GM19238 (cell line): ENCODE measurements around the gene USP6NL.

Source experiments
- DNase-seq: peaks from one replicate; pipeline ENCODE4 v3.0.0; 2011; ENCODE audit warnings: low spot score; ENCODE audit not compliant: insufficient read length

USP6NL gene

DNA sequence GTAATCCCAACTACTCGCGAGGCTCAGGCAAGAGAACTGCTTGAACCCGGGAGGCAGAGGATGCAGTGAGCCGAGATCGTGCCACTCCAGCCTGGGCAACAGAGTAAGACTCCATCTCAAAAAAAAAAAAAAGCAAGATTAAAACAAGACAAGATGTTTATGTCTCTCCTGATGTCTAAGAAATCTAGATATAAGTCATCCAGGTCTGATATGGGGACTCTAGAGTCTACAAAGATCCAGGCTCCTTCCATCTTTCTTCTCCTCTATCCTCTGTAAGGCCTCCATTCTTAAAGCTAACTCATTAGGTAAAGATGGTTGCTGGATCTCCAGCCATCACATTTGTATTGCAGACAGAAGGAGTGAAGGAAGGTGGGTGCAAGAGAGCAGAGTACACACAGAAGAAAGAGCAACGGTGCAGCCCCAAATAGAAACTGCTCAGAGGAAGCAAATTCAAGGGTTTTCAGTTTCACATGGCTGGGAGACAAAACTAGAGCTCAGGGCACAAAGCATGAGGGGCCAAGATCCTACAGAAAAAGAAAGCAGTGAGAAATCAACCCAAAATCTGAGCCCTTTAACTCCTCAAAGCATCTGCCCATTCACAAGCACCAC lies 57.6 kb downstream of the USP6NL start:
- peak; percentile 35 for DNase-seq

DNA sequence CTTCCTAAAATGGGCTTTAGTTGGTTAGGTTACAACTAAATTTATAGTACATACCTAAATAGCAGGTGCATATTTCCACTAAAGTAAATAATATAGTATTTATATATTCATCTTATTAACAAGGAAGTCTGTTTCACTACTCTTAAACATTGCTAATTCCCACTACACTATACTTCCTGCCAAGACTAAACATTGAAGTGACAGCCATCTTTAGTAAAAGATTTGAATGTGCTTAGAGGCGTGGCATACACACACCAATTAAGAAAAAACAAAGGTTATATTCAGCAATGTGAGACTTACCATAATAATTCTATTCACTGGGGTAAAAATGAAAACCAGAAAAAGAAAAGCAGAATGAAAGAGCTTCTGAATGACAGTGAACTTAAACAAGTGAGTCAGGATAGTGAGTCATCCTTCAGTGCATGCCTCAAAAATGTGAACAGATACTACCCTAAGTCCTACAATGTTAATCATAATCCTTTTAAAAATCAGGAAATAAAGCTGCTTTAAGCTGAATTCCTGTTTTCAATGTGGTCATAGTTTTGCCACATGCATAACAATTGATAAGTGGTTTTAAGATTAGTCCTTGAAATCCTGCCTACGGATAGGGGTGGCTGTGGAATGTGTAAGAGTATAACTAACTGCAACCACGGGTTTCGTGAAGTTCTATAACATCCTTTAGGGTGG lies 59.4 kb downstream of the USP6NL start:
- DNase-seq, result no peak

DNA sequence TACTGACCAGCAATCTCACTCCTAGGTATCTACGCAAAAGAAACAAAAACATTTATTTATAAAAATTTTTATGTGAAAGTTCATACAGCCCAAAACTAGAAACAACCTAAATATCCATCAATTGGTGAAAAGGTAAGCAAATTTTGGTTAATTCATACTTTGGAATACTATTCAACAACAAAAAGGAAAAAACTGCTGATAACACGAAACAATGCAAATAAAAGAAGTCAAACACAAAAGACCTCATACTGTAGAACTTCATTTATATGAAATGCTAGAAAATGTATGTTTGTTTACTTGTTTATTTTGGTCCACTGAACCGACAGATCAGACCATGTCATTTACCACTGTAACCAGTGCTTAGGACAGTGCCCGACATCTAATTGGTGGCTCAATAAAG lies 60.3 kb downstream of the USP6NL start:
- no peak for DNase-seq

DNA sequence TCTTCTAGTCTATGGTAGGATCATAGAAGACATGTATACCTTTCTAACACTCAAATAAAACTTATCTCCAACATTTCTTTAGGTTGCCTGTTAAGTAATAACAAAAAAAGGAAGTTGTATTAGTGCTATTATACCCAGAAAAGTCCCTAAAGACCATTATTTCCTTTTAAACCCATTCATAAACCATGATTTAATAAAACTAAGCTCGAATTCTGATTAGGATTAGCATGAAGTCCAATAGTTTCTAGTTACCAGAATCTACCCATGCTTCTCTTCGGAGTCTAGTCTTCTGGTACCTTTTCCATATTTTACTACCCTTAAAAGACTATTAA lies 62.7 kb downstream of the USP6NL start:
- no peak for DNase-seq

DNA sequence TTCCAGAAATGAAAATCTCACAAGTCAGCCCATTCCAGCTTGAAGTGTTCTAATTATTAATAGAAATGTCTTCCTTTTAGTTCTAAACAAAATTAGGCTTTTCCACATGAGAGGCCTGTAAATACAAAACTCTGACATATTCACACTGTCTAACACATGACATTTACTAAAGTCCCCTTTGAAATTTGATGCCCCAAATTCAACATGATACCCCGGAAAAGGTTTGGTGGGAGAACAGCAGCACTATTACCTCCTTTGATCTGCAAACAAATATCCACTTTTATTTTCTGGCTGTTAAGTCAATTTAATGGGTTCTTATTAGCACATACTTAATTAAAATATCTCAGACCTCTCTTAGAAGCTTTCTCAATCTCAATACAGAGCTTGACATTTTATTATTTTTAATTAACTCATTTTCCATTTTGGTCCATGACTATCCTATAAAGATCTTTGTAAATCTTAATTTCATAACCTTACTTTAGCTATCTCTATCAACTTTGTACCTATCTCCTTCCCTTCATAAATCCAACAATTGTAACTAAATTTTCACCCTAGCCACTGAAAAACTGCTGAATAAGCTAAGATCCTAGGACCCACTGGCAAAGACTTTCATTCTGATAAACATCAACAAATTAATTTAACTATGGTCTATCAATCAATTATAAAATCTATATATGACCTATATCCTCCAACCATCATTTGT lies 63.2 kb downstream of the USP6NL start:
- DNase-seq, result no peak

DNA sequence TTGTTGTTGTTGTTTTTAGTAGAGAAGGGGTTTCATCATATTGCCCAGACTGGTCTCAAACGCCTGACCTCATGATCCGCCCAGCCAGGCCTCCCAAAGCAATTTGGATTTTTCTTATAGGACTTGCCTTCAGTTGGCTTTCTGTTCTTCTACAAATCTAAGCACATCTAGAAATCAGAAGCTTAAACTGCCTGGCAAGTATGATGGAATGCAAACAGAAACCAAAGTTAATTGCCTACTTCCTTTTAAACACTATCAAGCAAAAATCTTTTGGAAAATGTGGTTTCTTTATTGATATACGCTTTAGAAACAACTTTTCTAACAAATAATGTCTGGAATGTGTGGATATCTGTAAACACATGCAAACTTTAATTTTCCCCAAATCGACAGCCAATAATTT lies 64.9 kb downstream of the USP6NL start:
- no peak for DNase-seq

DNA sequence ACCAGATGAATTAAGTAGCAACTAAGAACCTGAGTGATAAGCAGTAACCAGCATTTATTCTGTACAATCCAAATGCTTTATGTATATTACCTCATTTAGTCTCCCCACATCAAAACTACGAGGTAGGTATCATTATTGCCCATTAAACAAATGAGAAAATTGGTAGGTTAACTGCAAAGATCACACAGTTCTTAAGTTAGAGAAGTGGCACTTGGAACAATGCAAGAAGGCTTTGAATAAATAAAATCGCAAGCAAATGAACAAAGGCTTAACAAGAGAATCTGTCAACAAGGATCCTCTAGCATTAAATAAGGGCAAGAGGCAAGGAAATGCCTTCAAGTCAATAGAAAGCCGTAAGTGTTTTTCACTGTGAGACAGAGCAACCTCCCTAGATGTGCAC lies 70.2 kb downstream of the USP6NL start:
- no peak for DNase-seq

DNA sequence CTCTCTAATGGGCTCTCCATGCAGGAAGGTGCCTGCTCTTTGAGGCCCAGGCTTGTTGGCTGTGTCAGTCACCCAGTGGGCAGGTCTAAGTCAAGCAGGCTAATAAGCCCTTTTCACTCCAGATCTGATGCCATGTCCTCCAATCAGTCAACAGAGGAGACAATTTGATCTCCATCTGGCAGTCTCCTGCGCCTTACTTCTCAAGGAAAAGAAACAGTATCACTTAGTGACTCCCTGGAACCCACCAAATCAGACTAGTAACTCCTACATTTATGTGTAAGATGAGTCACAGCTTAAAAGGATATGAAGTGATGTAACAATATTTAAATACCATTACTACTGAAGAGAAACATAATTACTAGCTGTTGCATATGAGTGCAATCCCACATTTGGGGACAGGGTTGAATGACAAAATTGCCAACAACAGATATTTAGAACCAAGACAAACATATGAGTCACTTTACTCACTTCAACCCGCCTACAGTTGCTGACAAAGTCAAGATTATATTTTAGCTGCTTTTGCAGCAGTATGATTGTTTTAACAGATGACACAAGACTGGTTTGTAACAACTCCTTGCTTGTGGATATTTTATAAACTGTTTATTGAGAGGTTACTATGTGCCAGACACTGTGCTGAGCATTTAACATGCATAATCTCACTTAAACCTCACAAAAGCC lies 72.1 kb downstream of the USP6NL start:
- DNase-seq, result no peak

DNA sequence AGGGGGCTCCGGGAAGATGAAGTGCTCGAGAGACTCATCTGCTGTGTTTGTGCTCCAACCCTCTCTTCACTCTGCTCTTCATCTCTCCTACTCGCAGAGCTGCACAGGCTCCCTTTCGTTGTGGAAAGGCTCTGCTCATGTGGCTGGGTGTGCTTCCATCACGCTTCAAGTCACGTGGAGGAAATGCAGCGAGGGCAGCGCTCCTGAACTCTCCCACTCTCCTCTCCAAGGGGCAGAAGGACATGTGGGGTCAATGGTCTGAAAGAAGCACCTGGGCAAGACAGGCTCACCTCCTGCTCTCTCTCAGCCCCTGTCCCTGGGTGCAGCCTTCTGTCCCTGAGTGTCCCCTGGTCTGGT lies 72.6 kb downstream of the USP6NL start:
- DNase-seq, result no peak

DNA sequence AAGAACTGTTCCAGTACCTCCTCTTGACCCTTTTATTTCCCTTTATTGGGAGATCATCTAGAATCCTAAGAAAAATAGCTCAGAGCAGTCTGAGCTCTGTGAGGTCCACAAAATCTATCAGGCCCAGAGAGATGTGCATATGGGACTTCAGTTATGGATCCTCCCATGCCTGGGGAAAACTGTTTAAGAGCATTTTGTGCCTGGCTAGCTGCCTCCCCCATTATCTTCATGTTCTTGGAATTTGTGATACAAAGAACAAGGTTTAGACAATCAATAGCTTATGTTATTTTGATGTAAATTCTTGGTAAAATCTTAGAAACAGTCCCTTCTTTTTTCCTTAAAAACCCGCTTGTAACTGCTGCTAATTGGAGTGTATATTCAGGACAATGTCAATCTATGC lies 75.2 kb downstream of the USP6NL start:
- DNase-seq, result no peak

DNA sequence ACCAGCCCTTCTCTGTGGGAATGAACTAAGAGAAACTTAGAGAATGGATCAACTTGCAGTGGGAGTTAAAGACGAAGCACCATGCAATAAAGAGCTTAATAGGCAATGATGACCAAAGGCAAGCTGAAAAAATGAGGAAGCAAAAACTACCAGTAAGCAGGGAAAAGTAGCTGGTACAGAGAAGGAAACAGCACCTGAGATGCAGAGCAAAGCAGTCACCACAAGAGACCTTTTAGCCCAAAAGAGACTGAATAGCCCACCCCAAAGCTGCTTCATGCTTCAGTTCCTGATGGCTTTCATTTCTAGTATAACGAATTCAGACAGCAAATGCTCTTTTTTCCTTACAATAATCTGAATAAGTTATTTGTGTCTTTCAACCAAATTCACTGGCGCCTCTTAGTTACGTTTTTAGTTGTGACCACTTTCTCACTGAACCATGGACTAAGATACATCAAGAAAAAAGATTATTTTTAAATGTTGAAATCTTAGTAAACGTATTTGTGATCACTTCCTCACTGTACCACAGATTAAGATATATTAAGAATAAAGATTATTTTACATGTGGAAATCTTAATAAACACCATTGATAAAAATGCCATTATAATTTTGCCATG lies 76.0 kb downstream of the USP6NL start:
- DNase-seq, result no peak

DNA sequence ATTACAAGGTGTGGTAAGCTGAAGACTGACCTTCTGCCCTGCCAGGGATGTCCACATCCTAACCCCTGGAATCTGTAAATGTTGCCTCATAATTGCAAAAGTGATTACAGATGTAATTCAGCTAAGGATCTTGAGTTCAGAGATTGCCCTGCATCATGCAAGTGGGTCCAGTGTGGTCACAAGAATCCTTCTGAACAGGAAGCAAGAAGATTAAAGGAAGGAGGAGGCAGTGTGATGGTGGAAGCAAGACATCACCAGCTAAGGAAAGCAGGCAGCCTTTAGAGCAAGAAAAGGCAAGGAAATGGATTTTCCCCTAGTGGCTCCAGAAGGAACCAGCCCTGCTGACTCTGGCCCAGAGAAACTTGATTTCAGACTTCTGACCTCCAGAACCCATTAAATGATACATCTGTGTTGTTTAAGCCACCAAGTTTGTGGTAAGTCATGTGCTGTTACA lies 78.1 kb downstream of the USP6NL start:
- DNase-seq, result no peak

DNA sequence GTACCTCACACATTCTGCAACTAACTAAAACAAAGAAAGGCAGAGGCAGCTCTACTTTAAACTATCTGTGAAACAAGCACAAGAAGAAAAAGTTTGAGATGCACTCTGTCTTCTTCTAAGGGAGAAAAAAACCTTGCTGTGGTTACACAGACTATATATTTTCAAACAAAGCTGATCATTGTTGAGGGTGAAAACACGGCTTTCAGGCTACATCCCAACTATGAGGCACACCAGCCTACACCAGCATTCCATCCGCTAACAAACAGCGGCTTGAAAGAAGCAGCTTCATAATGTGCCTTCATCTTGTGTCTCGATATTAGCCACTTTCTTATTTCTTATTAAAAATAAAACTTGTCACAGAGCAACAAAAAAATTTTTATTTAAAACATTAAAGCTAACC lies 79.1 kb downstream of the USP6NL start:
- no peak for DNase-seq

DNA sequence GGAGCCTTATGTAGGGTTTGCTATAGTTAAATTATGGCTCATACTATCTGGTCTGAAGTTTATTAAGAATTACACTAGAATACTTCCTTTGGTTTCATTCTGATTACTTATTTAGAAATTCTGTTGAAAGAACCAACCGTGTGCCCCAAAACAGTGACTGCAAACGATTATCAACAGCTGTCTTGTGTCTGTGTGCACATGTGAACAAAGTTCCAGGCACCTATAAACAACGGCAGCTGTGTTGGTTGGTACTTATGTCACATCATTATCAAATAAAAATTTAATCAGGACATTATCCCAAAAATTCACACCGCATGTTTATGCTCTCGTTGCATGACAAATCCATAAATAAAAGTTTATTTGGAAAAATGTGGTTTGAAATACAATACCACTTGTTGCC lies 80.6 kb downstream of the USP6NL start:
- DNase-seq, result no peak

DNA sequence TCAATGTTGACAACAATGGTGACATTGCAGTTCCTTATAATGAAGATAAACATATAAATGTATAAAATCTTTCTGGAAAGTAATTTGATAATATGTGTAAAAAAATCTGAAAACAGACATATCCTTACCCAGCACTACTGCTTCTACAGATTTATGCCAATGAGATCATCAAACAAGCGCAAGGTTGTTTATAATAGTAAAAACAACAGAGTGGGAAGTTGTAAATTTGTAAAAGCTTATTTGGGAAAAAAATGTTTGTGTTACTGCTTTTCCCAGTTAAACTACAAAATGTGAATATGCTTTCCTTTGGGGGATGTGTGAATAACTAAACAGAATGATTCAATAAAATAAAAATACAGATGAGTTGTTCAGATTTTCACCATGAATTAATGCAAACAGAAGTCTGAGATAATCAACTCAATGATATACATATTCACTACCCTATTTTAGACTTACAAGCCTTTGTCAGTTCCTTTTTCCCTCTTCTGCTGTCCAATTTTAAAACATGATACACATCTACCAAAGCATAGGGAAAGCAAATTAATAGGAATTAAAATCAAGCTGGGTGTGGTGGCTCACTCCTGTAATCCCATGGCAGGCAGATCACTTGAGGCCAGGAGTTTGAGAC lies 82.1 kb downstream of the USP6NL start:
- no peak for DNase-seq

DNA sequence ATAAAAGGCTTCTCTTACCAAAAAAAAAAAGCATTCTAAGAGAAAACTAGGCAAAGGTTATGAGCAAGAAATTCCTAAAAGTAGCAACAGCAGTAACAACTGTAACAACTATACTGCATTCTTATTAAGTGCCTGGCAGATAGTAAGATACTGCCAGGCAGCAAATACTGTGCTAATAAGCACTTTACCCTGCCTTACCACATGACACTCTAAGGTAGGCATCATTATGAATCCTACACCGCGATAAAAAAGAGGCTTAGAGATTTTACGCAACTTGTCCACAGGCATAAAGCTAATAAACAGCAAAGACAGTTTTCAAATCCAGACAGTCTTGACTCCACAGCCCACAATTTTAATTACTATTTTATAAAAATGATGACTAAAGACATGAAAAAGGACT lies 83.2 kb downstream of the USP6NL start:
- no peak for DNase-seq

DNA sequence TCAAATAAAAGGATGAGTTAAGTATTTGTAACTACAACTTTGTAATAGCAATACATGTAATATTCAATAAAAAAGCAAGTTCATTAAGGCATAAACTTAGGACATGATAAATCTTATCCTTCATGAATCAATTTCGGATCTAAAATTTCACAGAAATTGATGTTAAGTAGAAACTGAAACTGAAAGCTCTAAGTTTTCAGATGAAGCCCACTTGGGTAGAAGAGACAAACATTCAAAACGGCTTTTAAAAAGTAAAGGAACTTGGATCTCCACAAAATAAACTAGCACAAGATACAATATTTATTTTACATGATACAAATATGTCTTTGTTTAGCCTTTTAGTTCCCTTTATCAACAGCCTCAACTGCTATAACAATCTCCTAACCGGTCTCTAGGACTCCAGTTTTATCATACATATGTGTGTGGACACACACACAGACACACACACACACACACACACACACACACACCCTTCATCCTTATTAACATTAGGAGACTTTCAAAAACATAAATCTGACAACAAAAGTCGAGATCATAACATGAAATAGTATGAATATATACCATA lies 83.7 kb downstream of the USP6NL start:
- no peak for DNase-seq

DNA sequence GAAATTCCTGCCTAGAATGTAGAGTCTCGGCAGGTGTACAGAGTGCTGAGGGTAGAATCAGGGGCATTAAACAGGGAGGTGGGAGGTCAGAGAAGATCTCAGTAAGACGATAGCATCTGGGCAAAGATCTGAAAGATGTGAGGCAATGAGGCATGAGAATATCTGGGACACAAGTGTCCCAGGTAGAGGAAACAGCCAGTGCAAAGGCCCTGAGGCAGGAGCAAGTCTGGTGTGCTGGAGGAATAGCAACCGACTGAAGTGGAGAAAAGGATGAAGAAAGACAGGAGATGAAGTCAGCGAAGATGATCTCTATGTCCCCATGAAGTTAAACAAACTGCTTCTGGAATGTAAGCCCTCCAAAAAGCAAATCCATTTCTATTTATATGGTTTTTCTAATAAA lies 84.4 kb downstream of the USP6NL start:
- no peak for DNase-seq

DNA sequence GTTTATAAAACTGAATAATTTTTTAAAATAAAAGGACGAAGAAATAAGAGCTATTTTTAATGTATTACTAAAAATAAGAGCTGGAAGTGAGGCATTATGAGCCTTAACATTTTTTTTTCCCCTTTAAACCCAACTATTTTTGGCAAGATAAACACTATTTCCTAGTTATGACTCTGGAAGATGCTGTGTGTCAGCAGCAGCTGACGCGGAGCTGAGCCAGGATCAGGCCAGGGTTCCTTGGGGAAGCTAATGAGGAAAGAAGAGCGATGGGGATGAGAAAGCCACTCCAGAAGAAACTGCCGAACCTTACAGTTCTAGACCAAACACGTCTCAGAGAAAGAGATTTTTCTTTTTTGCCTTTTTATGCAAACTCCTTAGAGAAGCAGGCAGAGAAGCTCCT lies 85.9 kb downstream of the USP6NL start:
- DNase-seq, result no peak

DNA sequence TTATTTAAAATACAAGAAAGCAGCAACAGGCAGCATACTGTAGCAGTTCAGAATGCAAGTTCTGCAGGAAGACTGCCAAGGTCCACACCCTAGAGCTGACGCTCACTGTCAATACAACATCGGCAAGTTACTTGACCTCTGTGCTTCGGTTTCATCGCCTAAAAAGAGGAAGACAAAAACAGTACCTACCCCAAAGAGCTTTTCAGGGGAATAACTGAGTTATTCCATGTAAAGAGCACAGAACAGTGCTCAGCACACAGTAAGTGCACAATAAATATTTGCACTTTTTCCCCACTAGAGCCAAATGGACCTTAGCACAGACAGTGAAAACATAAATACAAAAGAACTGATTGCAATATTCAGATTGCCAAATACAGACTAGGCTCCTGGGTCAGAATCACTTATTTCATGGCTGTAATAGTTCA lies 88.6 kb downstream of the USP6NL start:
- no peak for DNase-seq

DNA sequence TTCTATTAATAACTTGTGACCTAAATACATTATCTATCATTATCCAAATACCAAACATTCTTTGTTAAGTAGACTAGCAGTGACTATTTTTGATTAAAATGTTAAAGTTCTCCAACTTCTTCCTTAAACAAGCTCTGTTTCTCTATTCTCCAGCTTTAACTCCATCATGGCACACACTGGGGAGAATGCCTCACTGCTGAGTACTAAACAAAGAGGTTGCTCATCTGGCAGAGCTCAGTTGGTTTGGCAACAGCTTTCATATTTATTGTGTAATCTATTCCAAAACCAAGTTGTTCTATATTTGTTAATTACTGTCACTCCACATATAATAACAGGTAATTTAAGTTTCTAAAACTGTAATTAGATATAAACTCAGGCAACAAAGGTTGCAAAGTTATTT lies 89.6 kb downstream of the USP6NL start:
- no peak for DNase-seq
